Breast epithelium (tissue), 3 donors: ENCODE measurements around the gene IDUA.

Experiments
- POLR2A ChIP-seq: fragments of 450-650 bp; IDR thresholded peaks from one replicate; pipeline ENCODE4 v1.6.1; 2016; ENCODE audit warnings: antibody characterized with exemption, mild to moderate bottlenecking, moderate library complexity
- TF ChIP-seq, protein P1 (sequence below), 3 donors: fragments of 450-650 bp; IDR thresholded peaks; one replicate each; pipeline ENCODE4 v1.5.1; 2016 to 2017; ENCODE audit warnings: antibody characterized with exemption in 3 of 3, mild to moderate bottlenecking in 3 of 3, moderate library complexity in 3 of 3

GRCh38 chr4:1039493-1040343, 52.9 kb downstream of the IDUA start:
- no peak for TF ChIP-seq POLR2A
- TF ChIP-seq, protein P1, sequence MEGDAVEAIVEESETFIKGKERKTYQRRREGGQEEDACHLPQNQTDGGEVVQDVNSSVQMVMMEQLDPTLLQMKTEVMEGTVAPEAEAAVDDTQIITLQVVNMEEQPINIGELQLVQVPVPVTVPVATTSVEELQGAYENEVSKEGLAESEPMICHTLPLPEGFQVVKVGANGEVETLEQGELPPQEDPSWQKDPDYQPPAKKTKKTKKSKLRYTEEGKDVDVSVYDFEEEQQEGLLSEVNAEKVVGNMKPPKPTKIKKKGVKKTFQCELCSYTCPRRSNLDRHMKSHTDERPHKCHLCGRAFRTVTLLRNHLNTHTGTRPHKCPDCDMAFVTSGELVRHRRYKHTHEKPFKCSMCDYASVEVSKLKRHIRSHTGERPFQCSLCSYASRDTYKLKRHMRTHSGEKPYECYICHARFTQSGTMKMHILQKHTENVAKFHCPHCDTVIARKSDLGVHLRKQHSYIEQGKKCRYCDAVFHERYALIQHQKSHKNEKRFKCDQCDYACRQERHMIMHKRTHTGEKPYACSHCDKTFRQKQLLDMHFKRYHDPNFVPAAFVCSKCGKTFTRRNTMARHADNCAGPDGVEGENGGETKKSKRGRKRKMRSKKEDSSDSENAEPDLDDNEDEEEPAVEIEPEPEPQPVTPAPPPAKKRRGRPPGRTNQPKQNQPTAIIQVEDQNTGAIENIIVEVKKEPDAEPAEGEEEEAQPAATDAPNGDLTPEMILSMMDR (IDR thresholded peaks at IDR 0.05), result no peak
